Neural cell (in vitro differentiated cells): ENCODE measurements around the gene NTRK2. TPM values are rescaled to one million over a fixed set of nuclear protein-coding genes. Genes with fewer than 3 reads are reported as not detected.

ENCODE experiments used
- H2AFZ ChIP-seq: fragments of 200-600, 300-800 bp; sonication (generic), shearing (Covaris generic); 2 replicates; pipeline ENCODE4 v1.6.0; 2014; ENCODE audit warnings: low read depth, mild to moderate bottlenecking, antibody characterized with exemption, low read length, moderate library complexity
- H3F3A ChIP-seq: fragments of 200-600 bp; shearing (Covaris generic); 2 replicates; pipeline ENCODE4 v1.6.1; 2016; ENCODE audit warnings: mild to moderate bottlenecking, moderate library complexity, mixed read lengths, antibody characterized with exemption, low read length; ENCODE audit not compliant: insufficient read depth, poor library complexity, severe bottlenecking
- H3K27ac ChIP-seq: fragments of 200-600, 300-800 bp; sonication (generic), shearing (Covaris generic); 2 replicates; pipeline ENCODE4 v1.5.1; 2014; ENCODE audit warnings: mild to moderate bottlenecking, low read length, moderate library complexity
- H3K27me3 ChIP-seq: fragments of 300-800, 200-600 bp; sonication (generic), shearing (Covaris generic); 2 replicates; pipeline ENCODE4 v1.6.0; 2014; ENCODE audit warnings: mild to moderate bottlenecking, low read depth, low read length, moderate library complexity; ENCODE audit not compliant: insufficient read depth
- H3K36me3 ChIP-seq: fragments of 300-800, 200-600 bp; sonication (generic), shearing (Covaris generic); 2 replicates; pipeline ENCODE4 v1.5.1; 2014; ENCODE audit warnings: mild to moderate bottlenecking, antibody characterized with exemption, low read length, moderate library complexity; ENCODE audit not compliant: insufficient read depth
- H3K4me2 ChIP-seq: fragments of 300-800, 200-600 bp; sonication (generic), shearing (Covaris generic); 2 replicates; pipeline ENCODE4 v1.6.0; 2014; ENCODE audit warnings: mild to moderate bottlenecking, low read length
- H3K4me3 ChIP-seq: fragments of 300-800, 200-600 bp; sonication (generic), shearing (Covaris generic); 2 replicates; pipeline ENCODE4 v1.5.1; 2014; ENCODE audit warnings: mild to moderate bottlenecking, low read length, moderate library complexity
- H3K79me2 ChIP-seq: fragments of 200-600 bp; shearing (Covaris generic); replicated peaks from 2 replicates; pipeline ENCODE4 v1.6.0; 2014; ENCODE audit warnings: mild to moderate bottlenecking, low read length, moderate library complexity; ENCODE audit not compliant: insufficient read depth
- H3K9ac ChIP-seq: fragments of 300-800, 200-600 bp; sonication (generic), shearing (Covaris generic); 2 replicates; pipeline ENCODE4 v1.6.1; 2016; ENCODE audit warnings: mild to moderate bottlenecking, low read length, mixed read lengths
- H3K9me2 ChIP-seq: fragments of 200-600 bp; shearing (Covaris generic); 2 replicates; pipeline ENCODE4 v1.6.1; 2016; ENCODE audit warnings: mild to moderate bottlenecking, low read length, mixed read lengths; ENCODE audit not compliant: insufficient read depth
- H3K9me3 ChIP-seq: fragments of 200-600, 300-800 bp; sonication (generic), shearing (Covaris generic); 2 replicates; pipeline ENCODE4 v1.6.1; 2016; ENCODE audit warnings: mild to moderate bottlenecking, mixed run types, low read length, moderate library complexity, mixed read lengths
- H4K20me1 ChIP-seq: fragments of 200-600 bp; shearing (Covaris generic); 2 replicates; pipeline ENCODE4 v1.6.1; 2016; ENCODE audit warnings: mild to moderate bottlenecking, mixed run types; ENCODE audit not compliant: insufficient read depth
- EP300 ChIP-seq: fragments of 450-650 bp; conservative IDR thresholded peaks from 2 replicates; pipeline ENCODE4 v1.6.1; 2014; ENCODE audit warnings: antibody characterized with exemption, mild to moderate bottlenecking, moderate library complexity; ENCODE audit not compliant: poor library complexity, severe bottlenecking
- EZH2 ChIP-seq: fragments of 200-600, 300-800 bp; shearing (Covaris generic), sonication (generic); IDR thresholded peaks from 2 replicates; pipeline ENCODE4 v1.6.1; 2014; ENCODE audit warnings: antibody characterized with exemption, low read length, borderline replicate concordance, mild to moderate bottlenecking; ENCODE audit not compliant: insufficient read depth, poor library complexity, severe bottlenecking
- MXI1 ChIP-seq: fragments of 450-650 bp; conservative IDR thresholded peaks from 2 replicates; pipeline ENCODE4 v1.6.1; 2014; ENCODE audit warnings: antibody characterized with exemption, mild to moderate bottlenecking; ENCODE audit not compliant: poor library complexity, severe bottlenecking
- POLR2AphosphoS5 ChIP-seq: IDR thresholded peaks from 2 replicates; pipeline ENCODE4 v1.6.1; 2012
- RAD21 ChIP-seq: fragments of 450-650 bp; conservative IDR thresholded peaks from 2 replicates; pipeline ENCODE4 v1.6.1; 2014; ENCODE audit warnings: antibody characterized with exemption, mild to moderate bottlenecking, moderate library complexity
- SMC3 ChIP-seq: fragments of 450-650 bp; conservative IDR thresholded peaks from 2 replicates; pipeline ENCODE4 v1.6.1; 2014; ENCODE audit warnings: antibody characterized with exemption, mild to moderate bottlenecking, moderate library complexity; ENCODE audit not compliant: poor library complexity
- TAF1 ChIP-seq: IDR thresholded peaks from 2 replicates; pipeline ENCODE4 v1.6.1; 2012; ENCODE audit warnings: low read depth
- polyA plus RNA-seq: library from polyadenylated mRNA; depleted of rRNA; stranded (reverse); fragments of >200 nt; gene quantifications from 2 replicates; pipeline ENCODE4 v1.2.3, GENCODE V29; 2014
- TF ChIP-seq, protein P1 (sequence below): fragments of 450-650 bp; IDR thresholded peaks from 2 replicates; pipeline ENCODE4 v1.5.1; 2014; ENCODE audit warnings: antibody characterized with exemption, mild to moderate bottlenecking, moderate library complexity; ENCODE audit not compliant: poor library complexity, severe bottlenecking
- TF ChIP-seq, protein P2 (sequence below): IDR thresholded peaks from 2 replicates; pipeline ENCODE4 v1.6.1; 2012; ENCODE audit warnings: borderline replicate concordance

Gene NTRK2
- polyA plus RNA-seq, 1 donor from 2014 or later: 14.2 TPM

DNA sequence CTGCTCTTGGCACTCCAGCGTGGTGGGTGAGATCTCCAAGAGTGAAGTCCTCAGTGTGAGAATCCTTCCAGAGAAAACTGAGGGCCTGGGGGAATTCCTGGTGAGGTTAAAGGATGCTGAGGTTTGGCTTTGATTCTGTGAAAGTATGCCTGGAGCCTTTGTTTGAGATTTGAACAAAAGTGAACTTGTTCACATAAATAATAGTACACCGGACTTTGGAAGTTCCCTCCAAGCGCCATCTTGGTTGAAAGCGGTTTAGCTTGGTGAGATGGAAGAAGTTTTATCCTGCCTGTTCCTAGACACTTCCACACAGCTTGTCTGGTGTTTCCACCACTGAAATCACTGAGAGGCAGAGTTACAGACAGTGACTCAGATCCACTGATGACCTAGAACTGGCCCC is 286.4 kb downstream of the NTRK2 start:
- Histone ChIP-seq H3K27me3 (no peaks in the 10 kb centered on the region), H3K79me2 (no peaks in the 10 kb centered on the region), H3K9me3 (no peaks in the 10 kb centered on the region), H3K4me2 (no peak overlapping the region), H3K27ac (no peak overlapping the region), H3K36me3 (no peaks in the 10 kb centered on the region), H3F3A (no peaks in the 10 kb centered on the region), H3K9me2 (no peaks in the 10 kb centered on the region), H4K20me1 (no peaks in the 10 kb centered on the region), H3K4me3 (no peak overlapping the region), H3K9ac (no peak overlapping the region), H2AFZ (no peak overlapping the region)
- TF ChIP-seq, protein P1, sequence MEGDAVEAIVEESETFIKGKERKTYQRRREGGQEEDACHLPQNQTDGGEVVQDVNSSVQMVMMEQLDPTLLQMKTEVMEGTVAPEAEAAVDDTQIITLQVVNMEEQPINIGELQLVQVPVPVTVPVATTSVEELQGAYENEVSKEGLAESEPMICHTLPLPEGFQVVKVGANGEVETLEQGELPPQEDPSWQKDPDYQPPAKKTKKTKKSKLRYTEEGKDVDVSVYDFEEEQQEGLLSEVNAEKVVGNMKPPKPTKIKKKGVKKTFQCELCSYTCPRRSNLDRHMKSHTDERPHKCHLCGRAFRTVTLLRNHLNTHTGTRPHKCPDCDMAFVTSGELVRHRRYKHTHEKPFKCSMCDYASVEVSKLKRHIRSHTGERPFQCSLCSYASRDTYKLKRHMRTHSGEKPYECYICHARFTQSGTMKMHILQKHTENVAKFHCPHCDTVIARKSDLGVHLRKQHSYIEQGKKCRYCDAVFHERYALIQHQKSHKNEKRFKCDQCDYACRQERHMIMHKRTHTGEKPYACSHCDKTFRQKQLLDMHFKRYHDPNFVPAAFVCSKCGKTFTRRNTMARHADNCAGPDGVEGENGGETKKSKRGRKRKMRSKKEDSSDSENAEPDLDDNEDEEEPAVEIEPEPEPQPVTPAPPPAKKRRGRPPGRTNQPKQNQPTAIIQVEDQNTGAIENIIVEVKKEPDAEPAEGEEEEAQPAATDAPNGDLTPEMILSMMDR: no peak
- TF ChIP-seq, protein P2, sequence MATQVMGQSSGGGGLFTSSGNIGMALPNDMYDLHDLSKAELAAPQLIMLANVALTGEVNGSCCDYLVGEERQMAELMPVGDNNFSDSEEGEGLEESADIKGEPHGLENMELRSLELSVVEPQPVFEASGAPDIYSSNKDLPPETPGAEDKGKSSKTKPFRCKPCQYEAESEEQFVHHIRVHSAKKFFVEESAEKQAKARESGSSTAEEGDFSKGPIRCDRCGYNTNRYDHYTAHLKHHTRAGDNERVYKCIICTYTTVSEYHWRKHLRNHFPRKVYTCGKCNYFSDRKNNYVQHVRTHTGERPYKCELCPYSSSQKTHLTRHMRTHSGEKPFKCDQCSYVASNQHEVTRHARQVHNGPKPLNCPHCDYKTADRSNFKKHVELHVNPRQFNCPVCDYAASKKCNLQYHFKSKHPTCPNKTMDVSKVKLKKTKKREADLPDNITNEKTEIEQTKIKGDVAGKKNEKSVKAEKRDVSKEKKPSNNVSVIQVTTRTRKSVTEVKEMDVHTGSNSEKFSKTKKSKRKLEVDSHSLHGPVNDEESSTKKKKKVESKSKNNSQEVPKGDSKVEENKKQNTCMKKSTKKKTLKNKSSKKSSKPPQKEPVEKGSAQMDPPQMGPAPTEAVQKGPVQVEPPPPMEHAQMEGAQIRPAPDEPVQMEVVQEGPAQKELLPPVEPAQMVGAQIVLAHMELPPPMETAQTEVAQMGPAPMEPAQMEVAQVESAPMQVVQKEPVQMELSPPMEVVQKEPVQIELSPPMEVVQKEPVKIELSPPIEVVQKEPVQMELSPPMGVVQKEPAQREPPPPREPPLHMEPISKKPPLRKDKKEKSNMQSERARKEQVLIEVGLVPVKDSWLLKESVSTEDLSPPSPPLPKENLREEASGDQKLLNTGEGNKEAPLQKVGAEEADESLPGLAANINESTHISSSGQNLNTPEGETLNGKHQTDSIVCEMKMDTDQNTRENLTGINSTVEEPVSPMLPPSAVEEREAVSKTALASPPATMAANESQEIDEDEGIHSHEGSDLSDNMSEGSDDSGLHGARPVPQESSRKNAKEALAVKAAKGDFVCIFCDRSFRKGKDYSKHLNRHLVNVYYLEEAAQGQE: no peak
- no peak for TF ChIP-seq POLR2AphosphoS5
- TF ChIP-seq MXI1: no peak
- TF ChIP-seq SMC3: no peak
- TF ChIP-seq EZH2: no peak
- no peak for TF ChIP-seq EP300
- no peak for TF ChIP-seq RAD21
- no peak for TF ChIP-seq TAF1

DNA sequence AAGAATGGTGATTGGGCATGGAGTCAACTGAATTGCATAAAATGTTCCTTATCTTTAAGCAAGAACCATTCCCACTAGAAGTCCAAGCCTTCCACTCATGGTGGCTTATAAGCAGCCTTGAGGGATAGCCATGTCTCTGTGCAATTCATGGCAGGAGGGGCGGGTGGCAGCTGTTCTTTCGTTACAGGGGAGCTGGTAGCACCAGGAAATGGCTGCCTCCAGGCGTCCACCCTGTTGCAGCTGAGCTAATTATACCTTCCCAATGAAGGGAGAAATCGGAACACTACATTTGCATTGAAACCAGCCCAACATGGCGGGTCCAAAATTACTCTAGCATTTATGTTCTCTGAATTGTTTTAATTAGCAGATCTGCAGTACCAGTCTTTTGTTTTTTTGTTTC is 289.8 kb downstream of the NTRK2 start:
- Histone ChIP-seq H3F3A (no peaks in the 10 kb centered on the region), H3K36me3 (no peaks in the 10 kb centered on the region), H3K9me2 (no peaks in the 10 kb centered on the region), H3K79me2 (no peaks in the 10 kb centered on the region), H3K9ac (no peak overlapping the region), H3K27ac (no peak overlapping the region), H2AFZ (no peak overlapping the region), H3K27me3 (no peaks in the 10 kb centered on the region), H4K20me1 (no peaks in the 10 kb centered on the region), H3K4me3 (no peak overlapping the region), H3K4me2 (no peak overlapping the region), H3K9me3 (no peaks in the 10 kb centered on the region)
- TF ChIP-seq MXI1 (no peak), TAF1 (no peak), EZH2 (no peak), EP300 (no peak), POLR2AphosphoS5 (no peak)
- TF ChIP-seq, protein P2: no peak
- TF ChIP-seq, protein P1: no peak
